ENCODE results near the gene RPL10. TPM values are rescaled to one million over a fixed set of nuclear protein-coding genes. Genes with fewer than 3 reads are reported as not detected.

The RPL10 gene
- total RNA-seq, 1 experiment from 2014 or later, result 2,110 TPM

DNA sequence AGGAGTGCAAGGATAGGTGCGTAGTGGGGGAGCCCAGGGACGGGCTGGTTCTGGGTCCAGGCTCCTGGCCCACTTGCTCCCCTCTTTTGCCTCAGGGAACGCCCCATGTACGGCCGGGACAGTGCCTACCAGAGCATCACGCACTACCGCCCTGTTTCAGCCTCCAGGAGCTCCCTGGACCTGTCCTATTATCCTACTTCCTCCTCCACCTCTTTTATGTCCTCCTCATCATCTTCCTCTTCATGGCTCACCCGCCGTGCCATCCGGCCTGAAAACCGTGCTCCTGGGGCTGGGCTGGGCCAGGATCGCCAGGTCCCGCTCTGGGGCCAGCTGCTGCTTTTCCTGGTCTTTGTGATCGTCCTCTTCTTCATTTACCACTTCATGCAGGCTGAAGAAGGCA, 17.4 kb upstream of the RPL10 start:
- Histone ChIP-seq H3K23me2 (ENCODE audit: insufficient read length, low read depth, low read length, poor library complexity, severe bottlenecking) (peaks cover 9% of the 10 kb centered on the region), H2AFZ (ENCODE audit: low read length) (no peak overlapping the region), H2BK120ac (ENCODE audit: low read depth, low read length, poor library complexity, severe bottlenecking) (no peak overlapping the region), H3K56ac (ENCODE audit: insufficient read length, low read depth, low read length) (no peak overlapping the region), H3K4ac (ENCODE audit: low read depth, low read length) (no peak overlapping the region), H2AK5ac (ENCODE audit: insufficient read length, low read length) (no peak overlapping the region), H3K4me2 (ENCODE audit: insufficient read depth, insufficient read length, low read length) (peak overlapping the region; percentile 77), H2BK20ac (ENCODE audit: low read depth, low read length, poor library complexity, severe bottlenecking) (no peak overlapping the region), H4K5ac (ENCODE audit: insufficient read length, low read depth, low read length) (no peak overlapping the region), H4K8ac (replicated peaks; ENCODE audit: insufficient read length, low read depth, low read length) (no peak overlapping the region), H3K79me1 (ENCODE audit: insufficient read depth, low read depth, low read length, poor library complexity, severe bottlenecking) (no peaks in the 10 kb centered on the region), H3T11ph (ENCODE audit: low read length) (no peak overlapping the region), H3K27me3 (ENCODE audit: insufficient read depth, low read length) (no peaks in the 10 kb centered on the region), H4K20me1 (ENCODE audit: control insufficient read depth, insufficient read depth, insufficient read length) (no peaks in the 10 kb centered on the region), H2BK12ac (ENCODE audit: insufficient read length, low read depth, low read length) (no peak overlapping the region), H3K9ac (ENCODE audit: extremely low read depth, insufficient read length, low read length) (no peak overlapping the region), H2BK5ac (ENCODE audit: insufficient read length, low read length) (no peak overlapping the region), H3K27ac (ENCODE audit: insufficient read length, low read depth, low read length) (peak overlapping the region; percentile 0), H3K4me1 (ENCODE audit: insufficient read depth, low read length) (no peaks in the 10 kb centered on the region; the same call in 1 of the 2 replicates), H3K9me3 (ENCODE audit: control insufficient read depth, low read depth, low read length) (peaks cover 14% of the 10 kb centered on the region), H3K23ac (ENCODE audit: insufficient read length, low read depth, low read length) (no peak overlapping the region), H3K14ac (ENCODE audit: insufficient read depth, low read length) (no peak overlapping the region), H3K18ac (ENCODE audit: insufficient read length, low read depth, low read length) (no peak overlapping the region), H2BK15ac (ENCODE audit: low read depth, low read length) (no peak overlapping the region), H4K91ac (ENCODE audit: insufficient read length, low read depth, low read length) (no peak overlapping the region), H3K79me2 (ENCODE audit: insufficient read depth, low read length) (no peaks in the 10 kb centered on the region; the same call in 1 of the 2 replicates)
- no peak for DNase-seq
- TF ChIP-seq, protein P1, sequence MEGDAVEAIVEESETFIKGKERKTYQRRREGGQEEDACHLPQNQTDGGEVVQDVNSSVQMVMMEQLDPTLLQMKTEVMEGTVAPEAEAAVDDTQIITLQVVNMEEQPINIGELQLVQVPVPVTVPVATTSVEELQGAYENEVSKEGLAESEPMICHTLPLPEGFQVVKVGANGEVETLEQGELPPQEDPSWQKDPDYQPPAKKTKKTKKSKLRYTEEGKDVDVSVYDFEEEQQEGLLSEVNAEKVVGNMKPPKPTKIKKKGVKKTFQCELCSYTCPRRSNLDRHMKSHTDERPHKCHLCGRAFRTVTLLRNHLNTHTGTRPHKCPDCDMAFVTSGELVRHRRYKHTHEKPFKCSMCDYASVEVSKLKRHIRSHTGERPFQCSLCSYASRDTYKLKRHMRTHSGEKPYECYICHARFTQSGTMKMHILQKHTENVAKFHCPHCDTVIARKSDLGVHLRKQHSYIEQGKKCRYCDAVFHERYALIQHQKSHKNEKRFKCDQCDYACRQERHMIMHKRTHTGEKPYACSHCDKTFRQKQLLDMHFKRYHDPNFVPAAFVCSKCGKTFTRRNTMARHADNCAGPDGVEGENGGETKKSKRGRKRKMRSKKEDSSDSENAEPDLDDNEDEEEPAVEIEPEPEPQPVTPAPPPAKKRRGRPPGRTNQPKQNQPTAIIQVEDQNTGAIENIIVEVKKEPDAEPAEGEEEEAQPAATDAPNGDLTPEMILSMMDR (conservative IDR thresholded peaks at IDR 0.05), result no peak
- H3K27me3 Mint-ChIP-seq (ENCODE audit: low read depth), result peaks cover 2% of the 10 kb centered on the region; the same call in 1 of the 2 replicates
- H3K4me3 Mint-ChIP-seq, result peak overlapping the region; percentile 79 to 89
- H3K4me1 Mint-ChIP-seq, result peaks cover 17 to 42% of the 10 kb centered on the region in 2 experiments
- peaks cover 48 to 55% of the 10 kb centered on the region in 2 experiments for H3K9me3 Mint-ChIP-seq
- no CpG with 5 or more reads among the region's 14 CpGs for WGBS (ENCODE audit: extremely low coverage, insufficient read length, low lambda C conversion rate)
- H3K27ac Mint-ChIP-seq, result peak overlapping the region; percentile 96 to 100 (median 97); a peak in 6 of 7 replicates
- H3K36me3 Mint-ChIP-seq (ENCODE audit: insufficient read depth in 1 of 3, low read depth in 3 of 3), result peaks cover 15 to 29% (median 22%) of the 10 kb centered on the region in 3 experiments
